IMR-90 (cell line): ENCODE measurements around the gene HIF1AN. TPM values are rescaled to one million over a fixed set of nuclear protein-coding genes. Genes with fewer than 3 reads are reported as not detected.

Source experiments
- ATAC-seq: fragments of 200-7000 bp; cut with Tn5 transposase; 2 replicates; pipeline ENCODE4 v1.9.1; 2020; ENCODE audit warnings: low read depth, mild to moderate bottlenecking, moderate library complexity
- BruUV-seq: library from RNA; stranded (reverse); fragments of 400-500 nt; replicated peaks from 2 replicates; lab custom pipeline; 2021; lab: Mats Ljungman, UMichigan
- CTCF ChIA-PET: fragments of 300-600 bp; formaldehyde crosslinking; extraction: SDS; loops from one replicate; lab custom pipeline; 2021; ENCODE audit warnings: antibody characterized with exemption; lab: Yijun Ruan, JAX
- POLR2A ChIA-PET: fragments of 300-600 bp; sonication (Branson Sonifier 250); formaldehyde crosslinking; loops from one replicate; lab custom pipeline; 2022; ENCODE audit warnings: antibody characterized with exemption; ENCODE audit not compliant: unreplicated experiment; lab: Charles Lee
- DNase-seq: peaks from one replicate; pipeline ENCODE4 v3.0.0; 2013
- H2AFZ ChIP-seq: replicated peaks from 2 replicates; pipeline ENCODE3; 2013; ENCODE audit warnings: low read length, mild to moderate bottlenecking; ENCODE audit not compliant: poor library complexity
- H2AK5ac ChIP-seq: 2 replicates; pipeline ENCODE4 v1.6.1; 2013; ENCODE audit warnings: low read depth, low read length, inconsistent platforms
- H2AK9ac ChIP-seq: replicated peaks from 2 replicates; pipeline ENCODE3; 2013; ENCODE audit warnings: mild to moderate bottlenecking, low read depth, low read length, moderate library complexity; ENCODE audit not compliant: poor library complexity
- H2BK120ac ChIP-seq: 2 replicates; pipeline ENCODE4 v1.6.1; 2013; ENCODE audit warnings: low read depth, low read length, inconsistent platforms
- H2BK15ac ChIP-seq: 3 replicates; pipeline ENCODE4 v1.6.1; 2013; ENCODE audit warnings: low read depth, low read length, inconsistent platforms
- H2BK20ac ChIP-seq: 2 replicates; pipeline ENCODE4 v1.6.1; 2013; ENCODE audit warnings: low read depth, mild to moderate bottlenecking, inconsistent platforms, low read length, moderate library complexity
- H2BK5ac ChIP-seq: 2 replicates; pipeline ENCODE4 v1.6.1; 2013; ENCODE audit warnings: mild to moderate bottlenecking, low read depth, low read length, inconsistent platforms; ENCODE audit not compliant: poor library complexity, severe bottlenecking
- H3K14ac ChIP-seq: replicated peaks from 2 replicates; pipeline ENCODE4 v1.6.1; 2013; ENCODE audit warnings: low read depth, low read length, inconsistent platforms
- H3K18ac ChIP-seq: 2 replicates; pipeline ENCODE4 v1.6.1; 2013; ENCODE audit warnings: low read depth, low read length, control low read depth
- H3K23ac ChIP-seq: 2 replicates; pipeline ENCODE4 v1.6.1; 2013; ENCODE audit warnings: low read depth, low read length, inconsistent platforms
- H3K27ac ChIP-seq: 2 replicates; pipeline ENCODE4 v1.5.1; 2013; ENCODE audit warnings: mild to moderate bottlenecking, control low read depth, low read length; ENCODE audit not compliant: insufficient read depth
- H3K27me3 ChIP-seq: 2 replicates; pipeline ENCODE4 v1.6.1; 2013; ENCODE audit warnings: low read length; ENCODE audit not compliant: control insufficient read depth, insufficient read depth
- H3K36me3 ChIP-seq: 2 replicates; pipeline ENCODE4 v1.6.1; 2013; ENCODE audit warnings: low read length, mixed read lengths; ENCODE audit not compliant: control insufficient read depth, insufficient read depth
- H3K4ac ChIP-seq: 2 replicates; pipeline ENCODE4 v1.6.1; 2013; ENCODE audit warnings: low read depth, low read length, inconsistent platforms
- H3K4me1 ChIP-seq: 2 replicates; pipeline ENCODE4 v1.6.1; 2013; ENCODE audit warnings: low read length, mixed read lengths; ENCODE audit not compliant: control insufficient read depth, insufficient read depth
- H3K4me2 ChIP-seq: 2 replicates; pipeline ENCODE4 v1.6.1; 2013; ENCODE audit warnings: low read depth, mild to moderate bottlenecking, control low read depth, low read length, moderate library complexity
- H3K4me3 ChIP-seq: 2 replicates; pipeline ENCODE4 v1.5.1; 2013; ENCODE audit warnings: low read depth, mild to moderate bottlenecking, control low read depth, low read length, moderate library complexity; ENCODE audit not compliant: insufficient read depth
- H3K56ac ChIP-seq: 2 replicates; pipeline ENCODE4 v1.6.1; 2013; ENCODE audit warnings: low read length, inconsistent platforms; ENCODE audit not compliant: insufficient read depth; ENCODE audit errors: extremely low read depth
- H3K79me1 ChIP-seq, 2 experiments: 2 replicates each; pipeline ENCODE4 v1.6.1; 2013; ENCODE audit warnings: low read length in 2 of 2, inconsistent platforms in 1 of 2, low read depth in 1 of 2
- H3K9ac ChIP-seq: 2 replicates; pipeline ENCODE4 v1.6.1; 2013; ENCODE audit warnings: low read depth, low read length, control low read depth
- H3K9me1 ChIP-seq: 2 replicates; pipeline ENCODE4 v1.6.1; 2013; ENCODE audit warnings: low read length, inconsistent platforms; ENCODE audit not compliant: insufficient read depth
- H3K9me3 ChIP-seq: 2 replicates; pipeline ENCODE4 v1.6.1; 2013; ENCODE audit warnings: low read length; ENCODE audit not compliant: control insufficient read depth, insufficient read depth
- H4K20me1 ChIP-seq: 2 replicates; pipeline ENCODE4 v1.6.1; 2013; ENCODE audit warnings: low read length, inconsistent platforms; ENCODE audit not compliant: insufficient read depth
- H4K5ac ChIP-seq: 2 replicates; pipeline ENCODE4 v1.6.1; 2013; ENCODE audit warnings: mild to moderate bottlenecking, low read depth, low read length, control low read depth
- H4K8ac ChIP-seq, 2 experiments: 2 replicates each; pipeline ENCODE4 v1.6.1; 2013; ENCODE audit warnings: low read depth in 2 of 2, low read length in 2 of 2, control low read depth in 1 of 2, inconsistent platforms in 1 of 2
- H4K91ac ChIP-seq: 2 replicates; pipeline ENCODE4 v1.6.1; 2013; ENCODE audit warnings: low read depth, low read length, inconsistent platforms; ENCODE audit not compliant: insufficient read depth
- CEBPB ChIP-seq: IDR thresholded peaks from 2 replicates; pipeline ENCODE4 v1.6.1; 2012; ENCODE audit warnings: low read depth, low read length, improper control_type of control experiment
- CHD1 ChIP-seq: IDR thresholded peaks from 2 replicates; pipeline ENCODE4 v1.6.1; 2012; ENCODE audit warnings: low read depth, low read length, improper control_type of control experiment
- CTCF ChIP-seq: conservative IDR thresholded peaks from 2 replicates; pipeline ENCODE4 v1.5.1; 2012; ENCODE audit warnings: mild to moderate bottlenecking, low read depth, low read length, improper control_type of control experiment
- ELK1 ChIP-seq: fragments of 150-350 bp; IDR thresholded peaks from 2 replicates; pipeline ENCODE4 v1.6.1; 2016; ENCODE audit warnings: low read depth, mild to moderate bottlenecking, low read length, moderate library complexity, borderline replicate concordance
- MAZ ChIP-seq: IDR thresholded peaks from 2 replicates; pipeline ENCODE4 v1.6.1; 2012; ENCODE audit warnings: low read depth, mild to moderate bottlenecking, low read length, improper control_type of control experiment, moderate library complexity, borderline replicate concordance
- MXI1 ChIP-seq: IDR thresholded peaks from 2 replicates; pipeline ENCODE4 v1.6.1; 2012; ENCODE audit warnings: low read depth, mild to moderate bottlenecking, low read length, moderate library complexity, borderline replicate concordance
- NFE2L2 ChIP-seq: fragments of 150-350 bp; IDR thresholded peaks from 2 replicates; pipeline ENCODE4 v1.6.1; 2016; ENCODE audit warnings: low read depth, mild to moderate bottlenecking, low read length
- RCOR1 ChIP-seq: IDR thresholded peaks from 2 replicates; pipeline ENCODE4 v1.6.1; 2012; ENCODE audit warnings: mild to moderate bottlenecking, low read length, improper control_type of control experiment; ENCODE audit not compliant: insufficient replicate concordance
- RFX5 ChIP-seq: IDR thresholded peaks from 2 replicates; pipeline ENCODE4 v1.8.0; 2012; ENCODE audit warnings: low read depth, mild to moderate bottlenecking, low read length, moderate library complexity
- USF2 ChIP-seq: fragments of 150-350 bp; IDR thresholded peaks from 2 replicates; pipeline ENCODE4 v1.6.1; 2017; ENCODE audit warnings: mild to moderate bottlenecking, antibody characterized with exemption, low read length, low read depth
- WGBS, 2 experiments: methylation state at CpG; one replicate each; pipeline versions ENCODE4 v1.1.5 to v1.1.7; 2013; ENCODE audit warnings: missing lambda C conversion rate in 2 of 2; ENCODE audit not compliant: insufficient read length in 1 of 2; ENCODE audit errors: extremely low coverage in 2 of 2; 5-methylcytosine and 5-hydroxymethylcytosine counted together
- dilution Hi-C: fragments of 300-500 bp; cut with HindIII; formaldehyde crosslinking; loops from one replicate; pipeline ENCODE4 v1.14.3; 2018; ENCODE audit warnings: low sequenced_read_pairs; ENCODE audit not compliant: unreplicated experiment
- in situ Hi-C: fragments of 300-500 bp; cut with MboI; formaldehyde crosslinking; loops from 3 replicates; pipeline ENCODE4 v1.14.3; 2019; ENCODE audit warnings: low sequenced_read_pairs, inconsistent platforms, mixed read lengths
- intact Hi-C: fragments of 100-400 bp; cut with micrococcal nuclease; formaldehyde crosslinking; loops from 2 replicates; pipeline ENCODE4 v1.10.0; 2022
- polyA plus RNA-seq, 3 experiments: library from polyadenylated mRNA; depleted of rRNA; stranded (reverse); fragments of >200 nt; gene quantifications; 2 replicates each; pipeline ENCODE4 v1.2.3, GENCODE V29; 2012; ENCODE audit warnings: low replicate concordance in 1 of 3
- total RNA-seq: library from RNA; depleted of rRNA; stranded (reverse); fragments of >200 nt; gene quantifications from 2 replicates; pipeline ENCODE4 v1.2.3, GENCODE V29; 2012

HIF1AN gene
- total and polyA plus RNA-seq, 2 of the 4 experiments (the other 2 are of a cell fraction): 10.2 to 10.3 TPM

DNA sequence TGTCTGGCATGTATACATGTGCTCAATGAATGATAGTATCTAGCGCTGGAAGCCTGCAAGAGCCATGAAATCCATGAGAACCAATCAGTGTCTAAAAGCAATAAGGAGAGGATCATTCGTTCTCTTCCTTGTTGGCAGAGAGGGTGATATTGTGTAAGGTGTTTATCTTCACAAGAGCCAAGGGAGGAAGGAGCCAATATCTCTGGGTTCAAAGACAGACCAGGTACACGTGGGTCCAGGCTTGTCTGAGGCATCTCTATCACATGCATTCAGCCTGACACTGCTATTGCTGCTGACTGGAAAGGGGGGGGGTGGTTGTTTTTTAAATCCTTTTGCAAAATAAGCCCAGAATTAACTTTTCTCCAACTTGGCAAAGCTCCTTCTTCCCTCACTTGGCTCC, 20.1 kb upstream of the HIF1AN start:
- Histone ChIP-seq H3K9me1 (no peaks in the 10 kb centered on the region), H3K14ac (no peak overlapping the region), H3K4me2 (no peak overlapping the region), H3K18ac (no peak overlapping the region), H3K9ac (no peak overlapping the region), H3K4me3 (no peak overlapping the region), H4K8ac (no peak overlapping the region), H2AK5ac (no peak overlapping the region), H3K4ac (no peak overlapping the region), H2BK5ac (no peak overlapping the region), H3K36me3 (peaks cover 2% of the 10 kb centered on the region; the same call in 1 of the 2 replicates), H3K27me3 (no peaks in the 10 kb centered on the region), H2BK20ac (no peak overlapping the region), H4K5ac (no peak overlapping the region), H3K27ac (no peak overlapping the region), H3K56ac (no peak overlapping the region), H2AK9ac (no peak overlapping the region), H2BK15ac (no peak overlapping the region), H3K23ac (no peak overlapping the region), H3K4me1 (peaks cover 5% of the 10 kb centered on the region; the same call in 1 of the 2 replicates), H2AFZ (no peak overlapping the region), H4K91ac (no peak overlapping the region), H4K20me1 (no peaks in the 10 kb centered on the region), H2BK120ac (no peak overlapping the region), H3K9me3 (no peaks in the 10 kb centered on the region), H3K79me1 (no peaks in the 10 kb centered on the region)
- ATAC-seq: no peak
- in situ Hi-C loops: no loop called here
- WGBS, 2 experiments: 70% methylated on average over 1 of the region's 3 CpGs; no CpG with 5 or more reads in 1 of the 2 experiments
- intact Hi-C loops: loop anchor here (5.0 kb wide), 1 partner anchor 362 kb away; no protein-coding TSS in a partner anchor
- ChIA-PET CTCF (no interaction called here), POLR2A (no interaction called here)
- DNase-seq: no peak
- dilution Hi-C loops: no loop called here
- BruUV-seq: no TSS peak
- TF ChIP-seq MXI1 (no peak), RFX5 (no peak), MAZ (no peak), ELK1 (no peak), NFE2L2 (no peak), USF2 (no peak), CHD1 (no peak), CTCF (no peak), RCOR1 (no peak), CEBPB (no peak)
